SHP77 treated with DMSO at 0.1 percent for 48 hours (cell line): ENCODE results near the gene COL7A1.
A peak's percentile ranks its signal among the peaks of the same experiment; 100 is the strongest.
"Not testable (repeated sequence)": the region's sequence is repeated elsewhere in the genome, so short reads cannot be mapped to it uniquely, and the experiment has no call there.

ENCODE experiments used
- DNase-seq: peaks from one replicate; lab custom pipeline; 2025; lab: John Stamatoyannopoulos, UW

COL7A1 gene

GRCh38 chr3:48563382-48563918, 31.7 kb downstream of the COL7A1 start, which contains the start of gene UCN2:
UCN2 (minus strand) TSS chr3:48563781; CDS start chr3:48563124, 657 bp downstream.
- no peak for DNase-seq

GRCh38 chr3:48562367-48563095, 32.6 kb downstream of the COL7A1 start:
- DNase-seq, result no peak

- peak; percentile 23 for DNase-seq
These were observed 33.9 kb downstream of the COL7A1 start for GRCh38 chr3:48561045-48561736.

GRCh38 chr3:48560648-48561018, 34.5 kb downstream of the COL7A1 start:
- DNase-seq, result peak; percentile 46

- no peak for DNase-seq
These were observed 36.5 kb downstream of the COL7A1 start for GRCh38 chr3:48558493-48559134.

GRCh38 chr3:48556796-48557626, 38.1 kb downstream of the COL7A1 start, which contains the start of gene PFKFB4:
PFKFB4 (minus strand) TSS chr3:48556803; CDS start chr3:48556777, 26 bp downstream.
- peak; percentile 93 for DNase-seq

GRCh38 chr3:48555949-48556795, 39.0 kb downstream of the COL7A1 start:
- DNase-seq, result no peak

GRCh38 chr3:48555231-48555948, 39.7 kb downstream of the COL7A1 start:
- no peak for DNase-seq

GRCh38 chr3:48553886-48554845, 41.0 kb downstream of the COL7A1 start:
- DNase-seq, result no peak

- DNase-seq, result no peak
These were observed 41.8 kb downstream of the COL7A1 start for GRCh38 chr3:48553361-48553760.

GRCh38 chr3:48552111-48552951, 42.8 kb downstream of the COL7A1 start:
- peak; percentile 61 for DNase-seq

- DNase-seq, result not testable (repeated sequence)
These were observed 43.5 kb downstream of the COL7A1 start for GRCh38 chr3:48551651-48552050.

GRCh38 chr3:48548729-48549705, 46.1 kb downstream of the COL7A1 start:
- DNase-seq, result peak; percentile 50

GRCh38 chr3:48548126-48548525, 47.0 kb downstream of the COL7A1 start:
- DNase-seq, result no peak

- DNase-seq, result no peak
These were observed 48.8 kb downstream of the COL7A1 start for GRCh38 chr3:48546203-48546829.

GRCh38 chr3:48544141-48544540, 51.0 kb downstream of the COL7A1 start:
- DNase-seq, result no peak
